Brain pericyte (primary cell): ENCODE measurements around the gene DNAH6.
"Not testable (repeated sequence)": the region's sequence is repeated elsewhere in the genome, so short reads cannot be mapped to it uniquely, and the experiment has no call there.

Experiments used
- DNase-seq: peaks from one replicate; pipeline ENCODE4 v3.0.0-alpha.2; 2012; ENCODE audit warnings: low read depth, low spot score

Gene DNAH6

DNA sequence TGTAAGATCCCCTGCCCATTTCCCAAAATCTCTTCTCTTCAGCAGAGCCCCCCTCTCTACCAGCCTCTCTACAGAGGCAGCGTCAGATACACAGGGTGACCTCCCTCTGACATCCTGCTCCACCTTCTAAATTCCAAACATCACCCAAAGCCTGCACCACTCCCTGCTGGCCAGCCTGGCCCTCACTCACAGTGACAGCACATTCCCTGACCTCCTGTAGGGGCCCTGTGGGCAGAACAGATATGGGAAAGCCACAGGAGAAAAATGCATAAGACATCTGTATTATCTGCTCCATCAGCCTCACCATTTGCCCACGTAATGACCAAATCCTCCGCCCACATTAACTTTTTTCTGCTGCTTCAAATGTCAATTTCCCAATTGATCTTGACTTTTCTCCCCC lies 324.0 kb downstream of the DNAH6 start:
- no peak for DNase-seq

DNA sequence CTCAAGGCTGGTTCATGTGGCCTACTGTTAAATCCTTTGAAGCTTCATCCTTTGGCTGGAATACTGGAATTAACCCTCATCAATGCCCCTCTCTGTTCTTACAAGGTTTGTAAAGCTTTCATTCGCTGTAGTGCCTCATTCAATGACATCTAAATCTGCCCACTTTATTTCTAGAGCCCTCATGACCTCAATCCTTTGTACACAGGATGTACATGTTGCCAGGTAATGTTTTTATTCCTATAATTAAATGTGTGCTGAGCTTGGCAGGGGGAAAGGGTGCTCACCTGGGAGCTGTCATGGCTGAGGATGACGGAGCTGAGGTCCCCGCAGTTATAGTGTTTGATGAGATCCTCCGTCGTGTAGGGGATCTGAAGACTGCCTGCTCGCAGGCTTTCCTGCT lies 325.3 kb downstream of the DNAH6 start:
- DNase-seq, result no peak

DNA sequence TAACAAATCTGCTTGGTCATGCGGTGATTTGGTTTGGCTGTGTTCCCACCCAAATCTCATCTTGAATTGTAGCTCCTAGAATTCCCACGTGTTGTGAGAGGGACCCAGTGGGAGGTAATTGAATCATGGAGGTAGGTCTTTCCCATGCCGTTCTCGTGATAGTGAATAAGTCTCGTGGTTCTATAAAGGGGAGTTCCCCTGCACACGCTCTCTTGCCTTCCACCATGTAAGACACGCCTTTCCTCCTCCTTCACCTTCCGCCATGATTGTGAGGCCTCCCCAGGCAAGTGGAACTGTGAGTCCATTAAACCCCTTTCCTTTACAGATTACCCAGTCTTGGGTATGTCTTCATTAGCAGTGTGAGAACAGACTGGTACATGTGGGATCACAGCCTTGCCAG lies 327.8 kb downstream of the DNAH6 start:
- DNase-seq, result no peak

DNA sequence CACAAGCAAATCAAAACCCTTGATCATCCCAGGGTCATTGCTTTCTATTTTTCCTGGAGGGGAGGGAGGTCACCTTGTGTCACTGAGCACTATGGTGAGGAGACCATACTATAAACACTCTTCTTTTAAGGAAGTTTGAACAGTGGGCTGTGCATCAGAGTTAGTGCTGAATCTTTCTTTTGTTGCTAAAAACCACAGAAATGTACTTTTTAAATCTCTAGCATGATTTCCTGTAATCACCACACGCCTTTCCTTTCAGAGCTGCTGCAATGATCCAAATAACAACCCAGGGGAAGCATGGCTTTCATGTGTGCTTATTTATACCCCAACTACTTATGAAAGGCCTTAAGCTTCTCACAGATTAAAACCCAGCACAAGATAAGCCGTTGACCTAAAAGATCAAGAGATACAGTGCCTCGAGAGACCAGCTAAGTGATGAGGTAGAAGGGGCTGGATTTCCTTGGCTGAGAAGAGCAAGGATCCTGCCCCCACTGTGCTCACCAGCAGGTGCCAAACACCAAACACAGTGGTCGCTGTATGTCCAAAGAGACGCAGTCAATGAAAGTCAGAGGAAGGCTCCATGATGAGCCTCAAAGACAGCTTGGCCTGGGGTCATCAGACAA lies 329.9 kb downstream of the DNAH6 start:
- no peak for DNase-seq

DNA sequence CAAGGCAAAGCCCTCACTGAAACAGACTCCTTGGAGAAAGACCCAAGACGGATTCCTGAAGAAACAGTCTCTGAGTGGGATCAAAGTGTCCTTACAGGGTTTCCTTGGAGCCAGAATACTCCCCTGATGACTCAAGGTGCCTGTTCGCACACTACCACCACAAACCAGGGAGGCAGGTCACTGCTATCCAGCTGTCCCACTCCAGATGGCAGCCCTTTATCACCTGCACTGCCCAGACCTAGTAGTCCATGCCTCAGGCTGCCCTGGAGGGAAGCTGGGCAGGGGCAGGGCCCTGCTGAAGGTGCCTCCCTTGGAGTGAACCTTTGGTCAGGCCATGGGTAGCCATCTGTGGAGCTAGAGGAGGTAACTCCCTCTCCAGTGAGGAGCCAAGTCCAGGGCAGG lies 330.4 kb downstream of the DNAH6 start:
- DNase-seq, result no peak

DNA sequence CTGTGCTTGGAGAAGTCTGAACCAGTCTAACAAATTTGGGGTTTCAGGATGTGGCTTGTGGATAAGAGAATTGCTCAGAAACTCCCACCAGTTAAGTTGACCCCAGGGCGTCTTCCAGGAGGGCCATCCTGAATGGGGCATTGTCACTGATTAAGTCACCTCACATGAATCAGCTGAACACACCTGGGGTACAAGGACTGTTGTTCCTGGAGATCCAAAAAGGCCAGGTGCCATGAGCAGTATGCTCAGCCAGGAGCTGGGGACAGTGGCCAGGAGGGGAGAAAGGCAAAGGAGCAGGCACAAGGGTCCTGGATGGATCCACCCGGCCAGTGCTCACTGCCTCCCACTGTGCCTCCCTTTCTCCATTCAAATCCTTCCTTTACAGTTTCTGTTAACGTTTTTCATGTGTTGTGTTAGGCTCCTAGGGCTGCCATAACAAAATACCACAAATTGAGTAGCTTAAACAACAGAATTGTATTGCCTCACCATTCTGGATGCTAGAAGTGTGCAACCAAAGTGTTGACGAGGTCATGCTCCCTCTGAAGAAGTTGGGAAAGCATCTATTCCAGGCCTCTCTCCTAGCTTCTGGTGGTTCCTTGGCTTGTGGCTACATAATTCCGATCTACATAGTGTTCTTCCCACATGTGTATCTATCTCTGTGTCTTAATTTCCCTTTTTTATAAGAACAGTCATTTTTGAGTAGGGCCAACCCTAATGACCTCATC lies 331.2 kb downstream of the DNAH6 start:
- DNase-seq, result no peak

DNA sequence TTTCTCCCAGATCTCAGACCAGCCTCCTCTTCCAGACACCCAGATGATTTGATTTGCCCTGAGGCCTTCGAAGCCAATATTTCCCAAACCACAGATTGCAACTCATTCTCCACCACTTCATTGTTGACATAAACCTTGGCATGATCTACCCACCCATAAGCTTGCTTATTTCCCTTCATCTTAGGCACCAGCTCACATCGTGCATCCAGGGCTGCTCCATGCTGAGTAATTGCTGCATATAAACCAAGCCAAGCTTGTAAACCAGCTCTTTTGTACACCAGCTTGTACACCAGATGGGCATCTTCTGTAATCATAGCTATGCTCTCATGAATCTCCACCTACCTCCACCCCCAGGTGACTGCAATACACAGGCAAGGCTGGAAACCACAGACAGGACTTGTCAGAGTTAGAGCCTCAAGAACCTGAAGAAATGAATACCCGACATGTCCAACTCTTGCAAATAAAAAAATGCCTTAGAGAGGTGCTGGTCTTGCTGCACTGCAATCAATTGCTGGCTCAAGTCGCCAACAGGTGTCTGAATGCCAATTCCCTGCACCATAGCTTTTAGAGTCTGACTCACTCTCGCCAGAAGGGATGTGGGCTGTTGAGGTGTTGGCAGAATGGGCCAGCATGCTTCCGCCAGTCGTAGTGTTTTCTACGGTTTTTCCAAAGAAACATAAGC lies 333.1 kb downstream of the DNAH6 start:
- DNase-seq, result no peak

DNA sequence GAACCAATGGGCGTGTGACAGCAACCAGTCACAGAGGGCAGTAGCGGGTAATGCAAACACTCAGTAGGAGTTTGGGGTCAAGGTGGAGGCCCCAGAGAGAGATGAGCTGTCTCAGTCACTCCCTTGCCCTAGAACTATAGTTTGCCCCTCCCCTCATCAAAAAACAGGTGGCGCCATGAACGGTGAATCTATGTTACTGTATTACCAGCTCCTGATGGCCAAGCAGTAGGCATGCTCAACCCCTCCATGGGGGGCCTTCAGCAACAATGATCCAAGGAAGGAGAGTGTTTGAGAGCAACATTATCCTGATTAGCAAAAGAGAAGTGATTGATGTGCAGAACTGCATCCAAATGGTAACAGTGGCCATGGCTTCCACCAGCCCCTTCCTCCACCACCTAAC lies 334.2 kb downstream of the DNAH6 start:
- DNase-seq, result no peak

DNA sequence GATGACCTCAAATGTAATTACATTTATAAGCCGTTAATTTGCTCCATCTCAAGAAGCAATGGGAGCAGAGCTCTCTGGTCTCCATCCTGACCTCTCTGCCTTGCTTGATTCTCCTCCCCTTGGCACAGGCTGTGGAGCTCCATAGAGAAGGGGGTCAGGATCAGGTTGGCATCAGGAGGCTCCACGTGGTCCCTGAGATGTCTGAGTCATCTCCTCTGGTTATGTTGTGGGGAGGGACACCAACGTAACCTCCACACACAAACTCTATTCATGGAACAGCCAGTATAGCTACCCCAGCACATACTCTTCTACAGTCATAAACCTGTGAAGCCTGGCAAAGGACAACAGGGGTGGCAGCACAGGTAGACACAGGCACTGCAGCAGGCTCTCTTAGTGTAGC lies 335.6 kb downstream of the DNAH6 start:
- DNase-seq, result no peak

DNA sequence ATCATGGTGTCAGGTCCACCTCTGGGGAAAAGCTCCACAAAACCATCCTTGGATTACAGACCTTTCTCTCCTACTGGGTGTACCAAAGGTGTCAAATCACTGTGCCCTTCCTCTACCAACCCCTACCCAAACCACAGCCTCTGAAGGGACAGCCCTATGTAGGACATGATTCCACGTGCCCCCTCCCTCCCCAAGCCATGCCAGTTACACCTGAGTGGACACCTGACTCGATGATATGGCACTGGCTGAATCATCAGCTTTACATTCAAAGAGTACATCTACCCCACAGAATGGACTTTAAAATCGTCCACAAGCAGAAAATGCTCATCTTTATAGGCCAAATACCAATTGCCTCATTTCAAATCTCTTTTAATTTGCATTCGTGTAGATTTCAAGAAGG lies 338.6 kb downstream of the DNAH6 start:
- no peak for DNase-seq

DNA sequence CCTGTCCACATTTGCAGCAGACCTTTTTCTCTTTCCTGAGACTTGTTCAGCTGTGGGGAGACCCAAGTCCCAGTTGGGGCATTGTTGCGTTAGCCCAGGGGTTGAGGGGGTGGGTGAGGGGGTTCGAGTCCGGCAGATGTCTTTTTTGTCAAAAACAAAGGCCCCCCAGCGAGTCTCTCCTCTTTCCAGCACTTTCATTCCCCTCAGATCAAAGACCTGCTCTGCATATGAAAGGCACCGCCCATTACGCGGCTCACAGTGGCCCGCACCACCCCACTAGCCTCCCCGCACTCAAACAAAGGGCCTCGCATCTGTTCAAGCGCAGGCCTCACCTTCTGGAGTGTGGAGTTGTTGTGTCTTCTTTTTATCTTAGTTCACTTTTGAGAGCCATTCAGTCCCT lies 339.4 kb downstream of the DNAH6 start:
- no peak for DNase-seq

DNA sequence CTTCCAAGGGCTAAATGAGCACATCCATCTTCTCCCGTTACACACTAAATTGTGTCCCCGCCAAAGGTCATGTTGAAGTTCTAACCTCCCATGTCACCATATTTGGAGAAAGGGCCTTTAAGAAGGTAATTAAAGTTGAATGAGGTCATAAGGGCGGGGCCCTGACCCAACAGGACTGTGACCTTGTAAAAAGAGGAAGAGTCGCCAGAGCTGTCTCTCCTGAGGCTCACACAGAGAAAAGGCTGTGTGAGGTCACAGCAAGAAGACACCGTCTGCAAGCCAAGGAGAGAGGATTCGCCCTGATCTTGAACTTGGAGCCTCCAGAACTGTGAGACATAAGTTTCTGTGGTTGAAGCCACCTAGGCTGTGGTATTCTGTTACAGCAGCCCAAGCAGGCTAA lies 340.5 kb downstream of the DNAH6 start:
- DNase-seq, result no peak

DNA sequence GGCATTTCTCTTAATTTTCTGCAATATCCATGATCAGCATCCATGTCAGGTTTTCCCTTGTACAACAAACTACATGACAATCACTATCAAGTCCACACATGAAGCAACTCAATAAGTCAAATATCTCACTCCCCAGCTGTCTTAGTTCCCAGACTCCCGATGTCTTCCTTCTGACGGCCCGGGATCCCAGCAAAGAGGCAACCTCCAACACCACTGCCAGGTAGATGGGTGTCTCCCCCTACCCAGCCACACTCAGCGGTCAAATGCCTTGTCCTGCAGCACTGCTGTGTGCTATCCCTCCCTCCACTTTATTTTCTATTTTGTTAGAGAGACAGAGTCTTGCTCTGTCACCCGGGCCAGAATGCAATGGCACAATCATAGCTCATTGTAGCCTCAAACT lies 341.3 kb downstream of the DNAH6 start:
- DNase-seq, result no peak

DNA sequence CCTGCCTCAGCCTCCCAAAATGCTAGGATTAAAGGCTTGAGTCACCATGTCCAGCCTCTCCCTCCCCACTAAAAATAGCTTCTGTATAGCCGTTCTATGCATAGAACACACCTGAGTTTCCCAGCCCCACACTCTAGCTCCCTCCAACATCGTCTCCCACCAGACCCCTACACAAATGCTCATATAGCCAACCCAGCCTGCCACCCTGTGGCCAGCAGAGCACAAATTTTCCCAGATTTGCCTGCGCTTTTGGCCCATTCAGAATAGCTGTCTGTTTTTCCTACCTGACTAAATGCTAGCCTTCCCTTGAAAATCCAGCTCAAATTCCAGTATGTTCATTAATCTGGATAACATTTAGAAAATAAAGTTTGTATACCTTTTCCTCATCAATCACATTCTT lies 341.8 kb downstream of the DNAH6 start:
- DNase-seq, result no peak

DNA sequence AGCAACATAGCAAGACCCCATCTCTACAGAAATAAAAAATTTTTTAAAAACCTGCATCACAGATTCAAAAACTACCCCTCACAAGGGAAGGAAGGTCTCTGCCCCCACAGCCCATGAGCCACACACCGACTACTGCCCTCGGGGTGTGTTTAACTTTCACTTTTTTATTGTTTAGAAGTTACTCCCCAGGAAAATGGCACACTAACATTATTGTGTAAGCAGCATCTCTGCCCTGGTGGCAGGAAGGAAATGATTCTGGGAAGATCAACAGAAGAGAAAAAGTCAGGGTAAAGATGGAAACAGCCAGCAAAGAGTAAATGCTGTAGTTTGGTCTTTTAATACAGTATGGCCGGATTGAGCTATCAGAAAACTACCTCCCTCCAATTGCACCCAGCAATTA lies 342.6 kb downstream of the DNAH6 start:
- DNase-seq, result no peak

DNA sequence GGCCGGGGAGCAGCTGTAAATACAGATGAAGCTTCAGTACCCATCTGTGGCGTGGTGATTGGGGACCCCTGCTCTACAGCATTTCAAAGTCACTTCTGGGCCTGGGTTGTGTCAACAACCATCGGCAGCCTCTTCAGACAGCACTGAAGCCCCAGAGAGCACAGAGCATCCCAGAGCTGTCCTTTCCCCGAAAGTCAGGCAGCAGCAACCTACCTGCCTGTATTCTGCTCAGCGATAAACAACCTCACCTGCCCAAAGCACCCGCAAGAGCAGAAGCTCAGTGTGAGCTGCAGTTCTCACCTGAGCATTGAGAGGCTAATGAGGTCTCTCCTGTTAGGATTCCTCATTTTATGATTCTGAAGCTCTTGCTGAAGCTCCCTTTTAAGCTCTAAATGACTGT lies 345.2 kb downstream of the DNAH6 start:
- no peak for DNase-seq

DNA sequence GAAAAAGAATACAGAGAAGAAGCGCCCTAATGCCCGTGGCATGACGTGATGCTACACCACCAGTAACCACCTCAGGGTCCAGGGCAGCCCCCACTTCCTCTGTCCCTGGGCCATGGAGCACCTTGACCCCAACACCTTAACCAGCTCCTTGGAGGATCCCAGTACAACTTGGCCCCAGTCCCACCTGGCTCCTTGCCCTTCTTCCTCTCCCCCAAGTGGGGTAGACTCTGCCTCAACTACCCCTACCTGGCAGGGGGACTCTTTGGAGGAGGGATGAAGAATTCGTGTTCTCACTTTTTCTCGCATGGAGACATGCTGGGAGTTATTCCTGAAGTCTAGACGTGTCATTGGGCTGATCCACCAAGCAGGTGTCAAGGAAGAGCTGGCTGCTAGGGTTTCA lies 345.7 kb downstream of the DNAH6 start:
- no peak for DNase-seq

DNA sequence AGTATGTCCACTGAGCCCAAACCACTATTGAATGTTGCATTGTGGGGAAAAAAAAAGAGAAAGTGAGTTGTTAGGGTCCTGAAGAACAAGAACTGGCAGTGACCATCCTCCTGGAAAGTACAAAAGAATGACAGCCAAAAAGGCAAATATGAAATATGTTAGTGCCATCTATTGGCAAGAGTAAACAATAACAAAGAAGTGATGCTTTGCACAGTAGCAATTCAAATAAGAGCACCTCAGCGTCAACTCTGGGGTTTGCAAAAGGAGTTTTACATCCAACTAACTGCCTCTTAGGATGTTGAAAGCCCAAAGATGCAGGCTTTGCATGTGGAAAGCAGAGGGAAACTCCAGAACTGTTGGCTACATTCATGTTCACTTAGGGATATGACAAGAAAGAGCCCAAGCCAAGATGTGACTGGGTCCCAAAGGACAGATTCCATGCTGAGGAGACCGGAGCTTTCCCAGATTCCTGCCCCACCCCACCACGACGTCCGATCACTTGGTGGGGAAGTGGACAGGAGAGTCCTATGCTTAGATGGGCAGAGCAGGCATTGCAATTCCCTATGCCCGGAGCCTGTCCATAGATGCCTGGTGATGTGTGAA lies 349.0 kb downstream of the DNAH6 start:
- no peak for DNase-seq

DNA sequence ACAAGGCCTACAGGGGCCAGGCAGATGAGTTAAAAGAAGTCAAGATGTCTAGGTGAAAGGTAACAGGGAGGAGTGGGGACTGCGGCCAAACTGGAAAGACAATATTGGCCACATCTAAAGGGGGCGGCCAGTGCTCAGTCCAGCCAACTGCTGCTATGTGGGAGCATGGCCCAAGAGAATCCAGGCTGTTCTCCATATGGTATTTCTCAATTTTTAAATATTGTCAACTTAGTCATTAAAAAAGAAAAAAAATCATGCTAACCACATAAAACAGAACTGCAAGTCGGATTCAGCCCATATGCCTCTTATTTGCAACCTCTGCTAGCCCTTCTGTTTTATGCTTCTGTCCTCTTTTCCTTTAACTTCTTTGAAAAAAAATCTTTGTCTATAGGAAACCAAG lies 349.8 kb downstream of the DNAH6 start:
- DNase-seq, result no peak

DNA sequence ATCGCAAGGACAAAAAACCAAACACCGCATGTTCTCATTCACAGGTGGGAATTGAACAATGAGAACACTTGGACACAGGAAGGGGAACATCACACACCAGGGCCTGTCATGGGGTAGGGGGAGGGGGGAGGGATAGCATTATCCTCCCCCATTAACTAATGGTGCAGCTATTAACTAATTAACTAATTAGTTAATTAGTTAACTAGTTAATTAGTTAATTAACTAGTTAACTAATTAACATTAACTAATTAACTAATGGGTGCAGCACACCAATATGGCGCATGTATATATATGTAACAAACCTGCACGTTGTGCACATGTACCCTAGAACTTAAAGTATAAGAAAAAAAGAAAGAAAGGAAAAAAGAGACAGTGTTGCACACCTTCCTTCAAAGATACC lies 352.0 kb downstream of the DNAH6 start:
- DNase-seq, result not testable (repeated sequence)
